Nephron (organoid): ENCODE measurements around the gene SLC4A11.

Experiments used
- H3K27ac Mint-ChIP-seq, 3 experiments: 2 replicates each; pipeline ENCODE4 v1.8.0; 2020; ENCODE audit warnings: mixed read lengths in 3 of 3, mild to moderate bottlenecking in 2 of 3, moderate library complexity in 1 of 3
- H3K27me3 Mint-ChIP-seq: 2 replicates; pipeline ENCODE4 v1.8.0; 2021; ENCODE audit warnings: low read depth, mild to moderate bottlenecking, moderate library complexity, mixed read lengths
- H3K36me3 Mint-ChIP-seq: 2 replicates; pipeline ENCODE4 v1.8.0; 2020; ENCODE audit warnings: low read depth, mixed read lengths
- H3K4me1 Mint-ChIP-seq: 2 replicates; pipeline ENCODE4 v1.8.0; 2020; ENCODE audit warnings: mixed read lengths
- H3K4me3 Mint-ChIP-seq, 3 experiments: 2 replicates each; pipeline ENCODE4 v1.8.0; 2020; ENCODE audit warnings: mild to moderate bottlenecking in 3 of 3, mixed read lengths in 3 of 3, moderate library complexity in 2 of 3
- H3K9me3 Mint-ChIP-seq: 2 replicates; pipeline ENCODE4 v1.8.0; 2020; ENCODE audit warnings: mixed read lengths
- CTCF ChIP-seq, 3 experiments: fragments of 200-600 bp; sonication (generic); IDR thresholded peaks; one replicate each; pipeline ENCODE4 v1.5.0; 2021; ENCODE audit warnings: antibody characterized with exemption in 3 of 3; ENCODE audit not compliant: unreplicated experiment in 3 of 3

The SLC4A11 gene

GRCh38 chr20:3195590-3196237 is 43.3 kb downstream of the SLC4A11 start:
- H3K27me3 Mint-ChIP-seq: no peaks in the 10 kb centered on the region
- H3K4me1 Mint-ChIP-seq: no peaks in the 10 kb centered on the region
- no peak overlapping the region for H3K4me3 Mint-ChIP-seq
- no peak for TF ChIP-seq CTCF (IDR thresholded peaks at IDR 0.05; ENCODE audit: unreplicated experiment in 3 of 3)
- H3K27ac Mint-ChIP-seq: no peak overlapping the region
- H3K36me3 Mint-ChIP-seq: peaks cover 63% of the 10 kb centered on the region
- no peaks in the 10 kb centered on the region for H3K9me3 Mint-ChIP-seq

GRCh38 chr20:3194617-3195280 is 44.2 kb downstream of the SLC4A11 start:
- TF ChIP-seq CTCF (IDR thresholded peaks at IDR 0.05; ENCODE audit: unreplicated experiment in 3 of 3): no peak
- no peak overlapping the region for H3K4me3 Mint-ChIP-seq
- peaks cover 60% of the 10 kb centered on the region for H3K36me3 Mint-ChIP-seq
- H3K4me1 Mint-ChIP-seq: no peaks in the 10 kb centered on the region
- H3K9me3 Mint-ChIP-seq: no peaks in the 10 kb centered on the region
- H3K27me3 Mint-ChIP-seq: no peaks in the 10 kb centered on the region
- H3K27ac Mint-ChIP-seq: no peak overlapping the region

- no peak for TF ChIP-seq CTCF (IDR thresholded peaks at IDR 0.05; ENCODE audit: unreplicated experiment in 3 of 3)
- Mint-ChIP-seq H3K27ac (no peak overlapping the region), H3K9me3 (no peaks in the 10 kb centered on the region), H3K4me3 (no peak overlapping the region), H3K27me3 (no peaks in the 10 kb centered on the region), H3K4me1 (no peaks in the 10 kb centered on the region), H3K36me3 (peaks cover 58% of the 10 kb centered on the region)
These were observed 45.0 kb downstream of the SLC4A11 start for GRCh38 chr20:3193806-3194616.

GRCh38 chr20:3192226-3193015 is 46.6 kb downstream of the SLC4A11 start:
- Mint-ChIP-seq H3K9me3 (no peaks in the 10 kb centered on the region), H3K4me3 (no peak overlapping the region), H3K36me3 (peaks cover 49% of the 10 kb centered on the region), H3K4me1 (no peaks in the 10 kb centered on the region), H3K27me3 (no peaks in the 10 kb centered on the region), H3K27ac (no peak overlapping the region)
- TF ChIP-seq CTCF (IDR thresholded peaks at IDR 0.05; ENCODE audit: unreplicated experiment in 3 of 3): no peak

GRCh38 chr20:3190681-3191111 is 48.3 kb downstream of the SLC4A11 start:
- Mint-ChIP-seq H3K27me3 (no peaks in the 10 kb centered on the region), H3K4me3 (no peak overlapping the region), H3K36me3 (peaks cover 41% of the 10 kb centered on the region), H3K9me3 (no peaks in the 10 kb centered on the region), H3K27ac (no peak overlapping the region), H3K4me1 (no peaks in the 10 kb centered on the region)
- TF ChIP-seq CTCF (IDR thresholded peaks at IDR 0.05; ENCODE audit: unreplicated experiment in 3 of 3): no peak
